ENCODE results near the gene C18orf63.

Gene C18orf63

DNA sequence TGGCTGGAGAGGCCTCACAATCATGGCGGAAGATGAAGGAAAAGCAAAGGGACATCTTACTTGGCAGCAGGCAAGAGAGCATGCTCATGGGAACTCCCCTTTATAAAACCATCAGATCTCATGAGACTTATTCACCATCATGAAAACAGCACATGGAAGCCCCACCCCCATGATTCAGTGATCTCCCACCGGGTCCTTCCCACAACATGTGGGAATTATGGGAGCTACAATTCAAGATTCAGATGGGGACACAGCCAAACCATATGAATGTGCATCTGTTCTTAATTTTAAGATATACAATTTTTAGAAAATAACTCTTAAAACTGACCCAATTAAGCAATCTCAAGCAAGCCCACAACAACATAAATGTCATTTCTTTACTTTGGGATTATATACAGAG, 12.6 kb downstream of the C18orf63 start:
- no peak for DNase-seq (ENCODE audit: low spot score)

DNA sequence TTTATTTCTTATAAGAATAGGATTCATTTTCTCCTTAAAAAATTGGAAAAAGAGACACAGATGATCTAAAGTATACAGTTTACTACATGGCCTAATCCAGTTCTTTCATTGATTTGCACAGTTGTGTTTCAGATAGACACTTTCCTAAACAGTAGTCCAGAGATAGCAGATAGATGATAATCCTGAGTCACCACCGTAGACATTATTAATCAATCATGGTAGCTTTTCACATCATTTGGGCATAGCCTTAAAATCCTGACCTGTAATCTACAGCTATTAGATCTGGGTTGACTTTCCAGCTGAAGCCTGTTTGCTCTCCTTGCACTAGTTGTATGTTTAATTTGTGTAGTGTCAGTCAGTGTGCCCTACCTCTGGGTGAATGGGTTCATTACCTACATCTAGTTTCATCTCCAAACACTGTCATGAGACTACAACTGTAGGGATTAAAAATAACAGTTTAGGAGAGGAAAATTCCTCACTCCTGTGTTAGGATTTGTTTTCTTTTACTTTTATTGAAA, 14.1 kb downstream of the C18orf63 start:
- DNase-seq (ENCODE audit: low spot score) = no peak

DNA sequence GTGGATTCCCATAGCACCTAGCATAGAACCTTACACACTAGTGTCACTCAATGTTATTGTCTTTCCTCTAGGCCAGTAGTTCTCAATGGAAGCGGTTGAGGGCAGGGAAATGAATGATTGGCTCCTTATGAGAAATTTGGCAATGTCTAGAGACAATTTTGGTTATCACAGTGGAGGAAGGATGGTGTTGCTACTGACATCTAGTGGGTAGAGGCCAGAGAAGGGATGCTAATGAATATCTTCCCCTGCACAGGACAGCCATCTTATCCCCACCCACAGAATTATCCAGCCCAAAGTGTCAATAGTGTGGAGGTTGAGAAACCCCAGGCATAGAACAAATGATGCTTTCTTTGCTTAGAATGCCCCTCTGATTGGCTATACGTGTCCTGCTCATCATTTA, 15.8 kb downstream of the C18orf63 start:
- DNase-seq (ENCODE audit: low spot score) = peak; percentile 55

DNA sequence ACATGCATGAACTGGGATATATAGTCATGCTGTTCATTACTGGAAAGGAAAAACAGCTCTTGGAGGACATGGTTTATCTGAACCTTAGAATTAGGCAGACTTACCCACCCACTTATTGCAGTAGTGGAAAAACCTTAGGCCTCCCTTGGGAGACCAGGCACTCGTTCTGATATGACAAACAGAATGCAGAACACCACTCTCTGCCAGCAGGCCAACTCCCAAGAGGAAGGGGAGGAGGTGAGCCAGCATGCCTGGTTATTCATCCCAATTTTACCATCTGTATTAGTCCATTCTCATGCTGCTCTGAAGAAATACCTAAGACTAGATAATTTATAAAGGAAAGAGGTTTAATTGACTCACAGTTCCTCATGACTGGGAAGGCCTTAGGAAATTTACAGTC, 17.5 kb downstream of the C18orf63 start:
- no peak for DNase-seq (ENCODE audit: low spot score)

- DNase-seq (ENCODE audit: low spot score) = no peak
Observed at GRCh38 chr18:74334242-74334893, 18.7 kb downstream of the C18orf63 start.

DNA sequence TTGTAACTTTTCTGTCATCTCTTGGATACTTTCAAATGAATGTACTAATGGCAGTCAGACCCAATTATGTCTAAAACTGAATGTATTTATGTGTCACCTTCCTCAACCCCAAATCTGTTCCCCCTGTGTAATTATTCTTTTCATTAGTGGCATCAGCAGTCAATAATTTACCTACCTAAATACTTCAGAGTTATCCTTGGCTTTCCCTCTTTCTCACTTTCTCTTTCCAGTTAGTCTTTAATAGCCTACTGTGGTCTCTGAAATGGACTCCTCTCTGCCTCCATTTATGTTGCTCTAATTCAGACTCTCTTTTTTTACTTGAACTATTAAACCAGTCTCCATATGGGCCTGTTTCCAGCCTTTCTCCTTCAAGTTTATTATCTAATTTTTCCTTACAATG, 21.0 kb downstream of the C18orf63 start:
- DNase-seq (ENCODE audit: low spot score) = peak; percentile 5

DNA sequence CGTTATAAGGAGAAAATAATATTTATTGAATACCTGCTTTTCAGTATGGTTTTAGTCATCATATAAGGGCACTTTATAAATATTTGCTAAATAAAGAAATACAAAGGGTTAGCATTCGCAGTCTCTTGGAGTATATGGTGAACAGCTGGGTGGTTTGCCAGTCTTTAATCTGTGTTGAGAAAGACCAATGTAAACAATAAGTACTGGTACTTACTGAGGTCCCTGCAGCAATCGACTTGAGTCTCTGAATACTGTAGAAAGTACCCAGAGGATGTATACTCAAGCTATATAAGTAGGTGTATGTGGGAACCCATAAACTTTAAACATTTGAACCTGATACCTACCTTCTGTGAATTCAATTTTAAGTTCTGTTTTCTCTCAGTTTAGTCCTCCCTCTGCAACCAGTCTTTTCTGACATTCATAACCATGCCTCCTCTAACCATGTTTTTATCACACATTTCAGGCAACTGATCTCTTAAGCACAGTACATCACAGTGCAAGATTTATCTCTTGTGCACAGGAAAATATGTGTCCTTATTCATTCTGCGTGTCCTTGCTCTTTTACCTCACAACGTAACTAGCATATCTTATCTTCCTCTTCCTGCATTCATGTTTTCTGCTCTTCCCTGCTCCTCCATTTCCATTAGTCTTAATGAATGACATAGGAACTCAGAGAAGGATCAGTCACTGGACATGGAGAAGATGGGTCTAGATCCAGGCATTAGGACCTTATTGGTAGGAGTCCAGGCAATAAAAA, 21.7 kb downstream of the C18orf63 start:
- DNase-seq (ENCODE audit: low spot score) = no peak

- no peak for DNase-seq (ENCODE audit: low spot score)
Observed at GRCh38 chr18:74337912-74338309, 22.3 kb downstream of the C18orf63 start.

- DNase-seq (ENCODE audit: low spot score) = peak; percentile 66
Observed at GRCh38 chr18:74342416-74343043, 26.9 kb downstream of the C18orf63 start.

DNA sequence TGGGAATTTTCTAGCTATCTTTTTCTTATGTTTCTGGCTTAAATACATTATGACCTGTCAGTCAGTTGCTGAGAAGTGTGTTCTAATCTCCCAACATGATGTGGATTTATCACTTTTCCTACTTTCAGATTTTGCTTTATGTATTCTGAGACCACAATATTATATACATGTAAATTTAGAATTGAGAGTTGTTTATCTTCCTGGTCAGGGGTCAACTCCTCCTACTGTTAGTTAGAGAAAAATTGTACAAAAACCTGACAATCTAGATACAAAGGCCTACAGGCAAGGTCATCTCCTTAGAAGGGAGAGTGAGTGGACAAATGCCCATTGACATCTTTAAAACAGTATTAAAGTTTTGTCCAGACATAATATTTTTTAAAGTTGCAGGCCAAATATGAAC, 30.6 kb downstream of the C18orf63 start:
- no peak for DNase-seq (ENCODE audit: low spot score)

DNA sequence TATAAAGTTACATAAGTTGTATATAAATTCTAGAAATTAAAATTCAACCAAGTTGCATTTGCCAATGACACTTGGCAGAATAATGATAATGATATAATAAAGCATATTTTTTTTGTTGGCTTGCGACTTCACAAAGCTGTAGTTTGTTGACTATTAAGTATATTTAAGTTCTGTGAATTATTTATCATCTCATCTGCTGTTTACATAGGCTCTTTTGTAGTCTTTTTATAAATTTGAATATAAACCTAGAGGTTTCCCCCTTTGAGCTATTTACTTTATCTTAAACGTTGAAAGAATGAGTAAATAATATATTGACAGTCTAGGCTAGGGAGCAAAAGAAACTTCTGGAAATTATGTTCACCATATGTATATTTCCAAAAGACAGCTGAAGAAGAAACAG, 32.9 kb downstream of the C18orf63 start:
- no peak for DNase-seq (ENCODE audit: low spot score)

GRCh38 chr18:74351354-74351753, 35.7 kb downstream of the C18orf63 start:
- DNase-seq (ENCODE audit: low spot score) = peak; percentile 83

GRCh38 chr18:74353169-74353775, 37.6 kb downstream of the C18orf63 start:
- peak; percentile 75 for DNase-seq (ENCODE audit: low spot score)

DNA sequence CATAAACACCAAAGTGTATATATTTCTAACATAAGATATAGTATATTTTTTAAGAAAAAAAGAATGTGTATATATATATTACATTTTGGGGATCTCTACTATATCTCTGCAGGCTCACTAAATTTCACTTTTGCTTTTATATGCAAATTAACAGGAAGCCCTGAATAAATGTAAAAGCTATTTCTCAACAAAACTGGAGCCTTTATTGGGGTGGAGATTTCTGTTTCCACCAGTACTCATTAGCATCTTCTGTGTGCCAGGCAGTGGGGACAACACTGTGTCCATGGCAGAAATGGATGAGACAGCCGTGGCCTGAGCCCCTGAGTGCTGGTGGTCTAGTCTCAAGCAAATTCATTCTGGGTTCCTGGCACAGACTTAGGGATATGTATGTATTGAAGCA, 41.3 kb downstream of the C18orf63 start:
- DNase-seq (ENCODE audit: low spot score) = no peak

DNA sequence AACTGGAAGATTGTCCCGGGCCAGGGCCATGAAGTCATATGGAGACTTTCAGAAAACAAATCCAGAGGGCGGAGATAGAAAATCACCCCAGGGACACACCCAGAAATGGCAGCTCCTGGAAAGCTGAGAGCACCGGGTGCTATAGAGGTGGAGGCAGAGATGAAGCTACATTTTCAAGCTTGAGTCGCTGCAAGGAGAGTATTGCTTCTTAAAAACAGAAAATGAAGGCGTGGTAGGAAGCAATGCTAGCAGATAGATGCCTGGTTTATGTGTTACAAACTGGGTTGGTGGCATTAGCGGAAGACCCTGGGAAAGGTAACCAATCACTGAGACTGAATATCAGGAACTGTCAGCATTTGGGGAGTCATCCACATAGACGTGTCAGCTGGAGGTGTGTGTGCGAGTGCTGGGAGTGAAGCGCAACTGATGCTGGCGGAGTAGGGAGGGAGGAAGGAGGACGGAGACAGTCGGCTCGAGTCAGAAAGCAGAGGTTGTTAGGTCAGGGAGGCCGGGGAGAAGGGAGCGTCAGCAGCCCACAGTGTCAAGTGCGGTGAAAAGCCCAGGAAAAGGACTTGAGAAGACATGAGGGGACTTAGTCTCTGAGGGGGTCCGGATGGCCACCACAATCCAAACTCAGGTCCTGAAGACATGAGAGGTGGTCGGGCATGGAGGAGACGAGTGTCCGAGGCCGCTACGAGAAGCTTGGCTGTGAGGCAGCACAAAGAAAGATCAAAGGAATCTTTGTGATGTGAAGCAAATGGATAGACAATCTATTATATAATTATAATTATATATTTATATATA, 45.4 kb downstream of the C18orf63 start:
- no peak for DNase-seq (ENCODE audit: low spot score)

- no peak for DNase-seq (ENCODE audit: low spot score)
Observed at GRCh38 chr18:74367905-74368304, 52.3 kb downstream of the C18orf63 start.

GRCh38 chr18:74368901-74369705, 53.5 kb downstream of the C18orf63 start:
- peak; percentile 4 for DNase-seq (ENCODE audit: low spot score)

- DNase-seq (ENCODE audit: low spot score) = no peak
Observed at GRCh38 chr18:74370115-74370514, 54.5 kb downstream of the C18orf63 start.

GRCh38 chr18:74373428-74373827, 57.8 kb downstream of the C18orf63 start:
- DNase-seq (ENCODE audit: low spot score) = no peak

- DNase-seq (ENCODE audit: low spot score) = peak; percentile 98
Observed at GRCh38 chr18:74375999-74376398, 60.4 kb downstream of the C18orf63 start.

GRCh38 chr18:74376523-74376922, 60.9 kb downstream of the C18orf63 start:
- DNase-seq (ENCODE audit: low spot score) = no peak

Data from kidney tubule cell (primary cell).